ENCODE measurements around the gene NUP188. TPM values are rescaled to one million over a fixed set of nuclear protein-coding genes. Genes with fewer than 3 reads are reported as not detected.

The NUP188 gene
- total RNA-seq, 1 donor from 2014 or later, result 49.6 TPM

DNA sequence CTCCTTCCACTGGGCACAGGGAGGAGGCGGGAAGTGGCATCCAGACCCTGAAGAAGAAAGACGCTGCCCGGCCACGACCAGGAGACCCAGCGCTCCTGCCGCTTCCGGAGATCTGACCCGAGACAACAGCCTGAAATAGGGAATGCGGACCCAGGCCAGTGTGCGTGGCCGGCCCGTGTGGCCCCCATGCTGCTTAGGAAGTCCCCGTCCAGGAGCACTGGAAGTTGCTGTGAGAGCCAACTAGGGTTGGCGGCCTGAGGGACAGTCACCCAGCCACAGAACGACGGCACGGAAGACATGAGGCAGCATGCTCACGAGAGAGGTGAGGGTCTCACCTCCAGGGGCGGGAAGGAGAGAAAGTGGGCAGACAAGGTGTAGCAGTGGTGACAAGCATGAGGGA is 63.7 kb downstream of the NUP188 start:
- H3K36me3 ChIP-seq, result peaks cover 76% of the 10 kb centered on the region
- intact Hi-C loops (cut with DNase I), result no loop called here
- peak; percentile 53 for DNase-seq

GRCh38 chr9:129011761-129012181 is 64.3 kb downstream of the NUP188 start:
- Histone ChIP-seq H3K4me1 (no peaks in the 10 kb centered on the region), H3K27ac (no peak overlapping the region), H3K36me3 (peaks cover 72% of the 10 kb centered on the region), H3K9me3 (no peaks in the 10 kb centered on the region), H3K27me3 (no peaks in the 10 kb centered on the region), H3K4me3 (no peak overlapping the region)
- intact Hi-C loops (cut with DNase I), result no loop called here
- ATAC-seq, result no peak
- DNase-seq, result peak; percentile 56
- TF ChIP-seq, protein P1, sequence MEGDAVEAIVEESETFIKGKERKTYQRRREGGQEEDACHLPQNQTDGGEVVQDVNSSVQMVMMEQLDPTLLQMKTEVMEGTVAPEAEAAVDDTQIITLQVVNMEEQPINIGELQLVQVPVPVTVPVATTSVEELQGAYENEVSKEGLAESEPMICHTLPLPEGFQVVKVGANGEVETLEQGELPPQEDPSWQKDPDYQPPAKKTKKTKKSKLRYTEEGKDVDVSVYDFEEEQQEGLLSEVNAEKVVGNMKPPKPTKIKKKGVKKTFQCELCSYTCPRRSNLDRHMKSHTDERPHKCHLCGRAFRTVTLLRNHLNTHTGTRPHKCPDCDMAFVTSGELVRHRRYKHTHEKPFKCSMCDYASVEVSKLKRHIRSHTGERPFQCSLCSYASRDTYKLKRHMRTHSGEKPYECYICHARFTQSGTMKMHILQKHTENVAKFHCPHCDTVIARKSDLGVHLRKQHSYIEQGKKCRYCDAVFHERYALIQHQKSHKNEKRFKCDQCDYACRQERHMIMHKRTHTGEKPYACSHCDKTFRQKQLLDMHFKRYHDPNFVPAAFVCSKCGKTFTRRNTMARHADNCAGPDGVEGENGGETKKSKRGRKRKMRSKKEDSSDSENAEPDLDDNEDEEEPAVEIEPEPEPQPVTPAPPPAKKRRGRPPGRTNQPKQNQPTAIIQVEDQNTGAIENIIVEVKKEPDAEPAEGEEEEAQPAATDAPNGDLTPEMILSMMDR (IDR thresholded peaks at IDR 0.05), result no peak

More for the DNA sequence above, 63.7 kb downstream of the NUP188 start:
- no peak overlapping the region for H3K4me3 ChIP-seq
- TF ChIP-seq, protein P1 (IDR thresholded peaks at IDR 0.05), result no peak
- H3K27ac ChIP-seq, result no peak overlapping the region
- no peaks in the 10 kb centered on the region for H3K4me1 ChIP-seq
- no peak for ATAC-seq
- no peaks in the 10 kb centered on the region for H3K27me3 ChIP-seq
- no peaks in the 10 kb centered on the region for H3K9me3 ChIP-seq

DNA sequence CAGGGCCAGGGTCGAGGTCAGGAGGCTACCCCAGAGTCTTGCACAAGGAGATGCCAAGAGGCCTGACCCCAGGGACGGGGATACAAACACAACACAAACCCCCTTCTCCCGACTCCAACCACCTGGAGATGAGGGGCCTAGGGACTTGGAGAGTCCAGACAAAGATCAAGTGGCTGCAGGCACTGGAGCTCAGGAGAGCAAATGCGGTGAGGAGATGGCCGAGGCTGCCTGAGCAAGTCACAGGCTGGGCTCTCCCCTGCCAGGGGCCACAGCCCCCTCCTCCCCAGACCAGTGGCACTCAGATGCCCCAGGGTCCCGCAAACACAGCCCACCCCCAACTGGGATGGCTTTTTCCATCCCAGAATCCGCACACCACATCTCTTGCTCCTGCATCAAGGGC is 64.8 kb downstream of the NUP188 start:
- no peaks in the 10 kb centered on the region for H3K27me3 ChIP-seq
- H3K4me3 ChIP-seq, result no peak overlapping the region
- H3K36me3 ChIP-seq, result peaks cover 72% of the 10 kb centered on the region
- no peak overlapping the region for H3K27ac ChIP-seq
- no peaks in the 10 kb centered on the region for H3K4me1 ChIP-seq
- ATAC-seq, result no peak
- no peak for DNase-seq
- intact Hi-C loops (cut with DNase I), result no loop called here
- no peaks in the 10 kb centered on the region for H3K9me3 ChIP-seq
- TF ChIP-seq, protein P1 (IDR thresholded peaks at IDR 0.05), result no peak

DNA sequence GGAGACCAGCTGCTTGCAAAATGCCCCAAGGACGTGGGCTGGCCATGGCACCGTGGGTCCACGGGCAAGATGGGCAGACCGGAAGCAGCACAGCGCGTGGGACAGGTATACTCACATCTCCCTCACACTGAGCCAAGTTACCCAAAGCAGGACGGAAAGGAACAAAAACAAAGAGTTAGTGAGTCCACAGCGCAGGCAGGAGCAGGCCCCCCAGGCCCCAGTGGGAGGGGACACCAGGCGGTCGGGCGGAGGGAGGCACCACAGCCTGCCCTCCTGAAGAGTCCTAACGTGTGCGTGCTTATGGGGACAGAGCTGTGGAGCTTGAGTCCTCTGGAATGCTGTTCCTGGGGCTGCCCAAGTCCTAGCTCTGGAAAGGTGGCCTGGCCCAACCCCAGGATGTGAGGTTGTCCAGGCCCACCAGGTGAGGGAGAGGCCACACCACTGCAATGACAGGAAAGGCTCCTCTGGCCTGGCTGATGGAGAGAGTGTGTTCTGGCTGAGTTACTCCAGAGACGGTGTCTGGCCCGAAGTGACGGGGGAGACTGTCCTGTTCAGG is 65.5 kb downstream of the NUP188 start:
- Histone ChIP-seq H3K36me3 (peaks cover 68% of the 10 kb centered on the region), H3K4me3 (no peak overlapping the region), H3K4me1 (no peaks in the 10 kb centered on the region), H3K27me3 (no peaks in the 10 kb centered on the region), H3K9me3 (no peaks in the 10 kb centered on the region), H3K27ac (no peak overlapping the region)
- no peak for ATAC-seq
- DNase-seq, result peak; percentile 53
- TF ChIP-seq, protein P1 (IDR thresholded peaks at IDR 0.05), result no peak
- intact Hi-C loops (cut with DNase I), result no loop called here

- peak; percentile 51 for DNase-seq
- intact Hi-C loops (cut with DNase I), result no loop called here
- Histone ChIP-seq H3K4me1 (no peaks in the 10 kb centered on the region), H3K36me3 (peaks cover 68% of the 10 kb centered on the region), H3K27ac (no peak overlapping the region), H3K9me3 (no peaks in the 10 kb centered on the region), H3K27me3 (no peaks in the 10 kb centered on the region), H3K4me3 (no peak overlapping the region)
- TF ChIP-seq, protein P1 (IDR thresholded peaks at IDR 0.05), result no peak
- no peak for ATAC-seq
Observed at GRCh38 chr9:129013674-129014073, 66.2 kb downstream of the NUP188 start.

DNA sequence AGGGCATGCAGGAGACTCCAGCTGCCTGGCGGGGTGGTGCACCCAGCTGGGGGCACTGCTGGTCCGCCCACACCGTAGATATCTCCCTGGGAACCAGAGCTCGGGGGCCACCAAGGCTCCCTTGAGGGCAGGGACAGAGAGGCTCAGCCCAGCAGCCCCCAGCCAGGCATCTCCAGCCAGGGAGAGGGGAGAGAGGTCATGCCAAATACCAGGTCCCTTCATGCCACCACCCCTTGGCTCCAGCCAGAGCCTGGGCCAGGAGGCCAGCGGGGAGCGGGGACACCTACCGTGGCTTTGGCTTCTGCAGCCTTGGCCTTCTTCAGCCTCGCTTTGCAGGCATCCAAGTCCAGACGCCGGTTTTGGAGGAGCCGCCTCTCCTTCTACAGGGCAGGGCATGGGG is 66.6 kb downstream of the NUP188 start:
- no peaks in the 10 kb centered on the region for H3K4me1 ChIP-seq
- TF ChIP-seq, protein P1 (IDR thresholded peaks at IDR 0.05), result no peak
- intact Hi-C loops (cut with DNase I), result no loop called here
- no peaks in the 10 kb centered on the region for H3K27me3 ChIP-seq
- peaks cover 68% of the 10 kb centered on the region for H3K36me3 ChIP-seq
- no peaks in the 10 kb centered on the region for H3K9me3 ChIP-seq
- ATAC-seq (no peak), DNase-seq (peak; percentile 60)
- H3K27ac ChIP-seq, result no peak overlapping the region
- H3K4me3 ChIP-seq, result no peak overlapping the region
